ENCODE measurements around the gene IL20RA. TPM values are rescaled to one million over a fixed set of nuclear protein-coding genes. Genes with fewer than 3 reads are reported as not detected.

The IL20RA gene
- total RNA-seq, 1 donor from 2014 or later, result 9.9 TPM

DNA sequence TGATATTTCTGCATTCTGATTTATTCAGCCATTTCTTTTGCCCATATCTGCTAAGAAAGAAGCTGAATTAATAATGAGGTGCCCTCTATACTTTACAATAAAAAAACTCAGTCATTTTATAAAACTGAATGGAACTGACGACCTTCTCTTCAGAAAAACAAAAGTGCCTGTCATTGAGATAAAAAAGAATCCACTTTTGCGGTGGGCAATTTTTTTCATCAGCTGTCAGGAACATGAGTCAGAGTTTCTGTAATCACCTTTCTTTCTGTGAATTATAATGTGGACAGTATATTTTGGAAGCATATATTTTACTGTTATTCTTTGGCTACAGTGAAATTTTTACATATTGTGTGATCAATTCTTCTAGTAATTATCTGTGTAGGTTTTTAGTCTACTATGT is 33.4 kb downstream of the IL20RA start:
- Histone ChIP-seq H3K27ac (ENCODE audit: low read depth, low read length) (no peak overlapping the region), H3K4me3 (ENCODE audit: low read length in 3 of 3) (no peak overlapping the region), H3K27me3 (ENCODE audit: control insufficient read depth in 3 of 3, insufficient read depth in 3 of 3, low read length in 3 of 3) (peaks cover 0 to 3% (median 0%) of the 10 kb centered on the region in 3 donors), H3K36me3 (ENCODE audit: control insufficient read depth in 3 of 3, insufficient read depth in 3 of 3, low read length in 3 of 3) (no peaks in the 10 kb centered on the region), H3K4me1 (ENCODE audit: control insufficient read depth in 3 of 3, insufficient read depth in 3 of 3, low read length in 3 of 3) (no peaks in the 10 kb centered on the region), H3K9me3 (ENCODE audit: control insufficient read depth in 3 of 3, low read length in 3 of 3) (no peaks in the 10 kb centered on the region), H3K9ac (ENCODE audit: low read depth in 1 of 3, low read length in 3 of 3) (no peak overlapping the region)

DNA sequence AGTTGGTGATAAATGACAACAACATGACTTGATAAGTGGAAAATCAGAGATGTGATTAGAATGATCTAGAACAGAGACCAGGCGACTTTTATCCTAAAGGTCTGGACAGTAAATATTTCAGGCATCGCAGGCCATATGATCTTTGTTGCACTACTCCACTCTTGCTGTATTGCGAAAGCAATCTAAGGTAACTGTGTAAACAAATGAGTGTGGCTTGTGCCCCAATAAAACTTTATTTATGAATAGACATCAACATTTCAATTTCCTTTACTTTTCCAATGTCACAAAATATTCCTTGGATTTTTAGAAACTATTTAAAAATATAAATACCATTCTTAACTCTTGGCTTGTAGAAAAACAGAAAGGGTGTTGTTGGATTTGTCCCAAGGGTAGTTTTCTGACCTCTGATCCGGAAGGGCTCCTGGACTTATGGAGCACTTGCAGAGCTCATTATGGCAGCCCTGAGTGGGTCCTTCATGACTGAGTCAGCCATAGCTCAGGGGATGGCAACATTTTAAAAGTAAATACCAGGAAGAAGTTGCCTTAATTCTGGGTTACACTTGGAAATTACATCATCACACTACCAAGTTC is 34.5 kb downstream of the IL20RA start:
- Histone ChIP-seq H3K36me3 (ENCODE audit: control insufficient read depth in 3 of 3, insufficient read depth in 3 of 3, low read length in 3 of 3) (no peaks in the 10 kb centered on the region), H3K4me3 (ENCODE audit: low read length in 3 of 3) (no peak overlapping the region), H3K9me3 (ENCODE audit: control insufficient read depth in 3 of 3, low read length in 3 of 3) (no peaks in the 10 kb centered on the region), H3K27ac (ENCODE audit: low read depth, low read length) (no peak overlapping the region), H3K27me3 (ENCODE audit: control insufficient read depth in 3 of 3, insufficient read depth in 3 of 3, low read length in 3 of 3) (peaks cover 0 to 3% (median 0%) of the 10 kb centered on the region in 3 donors), H3K9ac (ENCODE audit: low read depth in 1 of 3, low read length in 3 of 3) (no peak overlapping the region), H3K4me1 (ENCODE audit: control insufficient read depth in 3 of 3, insufficient read depth in 3 of 3, low read length in 3 of 3) (no peaks in the 10 kb centered on the region)

DNA sequence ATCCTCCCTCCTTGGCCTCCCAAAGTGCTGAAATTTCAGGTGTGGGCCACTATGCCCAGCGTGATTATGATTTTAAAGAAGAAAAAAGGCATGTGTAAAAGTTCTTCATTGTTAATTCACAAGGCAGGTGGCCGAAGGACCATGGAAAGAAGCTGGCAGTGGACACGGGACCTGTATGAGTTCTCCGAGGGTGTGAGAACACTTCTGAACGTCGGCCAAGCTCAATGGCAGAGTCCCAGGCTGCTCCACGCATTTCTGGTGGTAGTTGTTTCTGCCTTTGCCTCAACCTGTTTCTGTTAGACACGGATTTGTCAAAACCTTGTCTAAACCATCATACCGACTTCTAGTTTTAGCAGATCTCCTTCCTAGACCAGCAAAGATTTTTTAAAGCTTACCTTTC is 36.6 kb downstream of the IL20RA start:
- Histone ChIP-seq H3K27me3 (ENCODE audit: control insufficient read depth in 3 of 3, insufficient read depth in 3 of 3, low read length in 3 of 3) (peaks cover 0 to 3% (median 0%) of the 10 kb centered on the region in 3 donors), H3K27ac (ENCODE audit: low read depth, low read length) (no peak overlapping the region), H3K4me3 (ENCODE audit: low read length in 3 of 3) (no peak overlapping the region), H3K36me3 (ENCODE audit: control insufficient read depth in 3 of 3, insufficient read depth in 3 of 3, low read length in 3 of 3) (no peaks in the 10 kb centered on the region), H3K9ac (ENCODE audit: low read depth in 1 of 3, low read length in 3 of 3) (no peak overlapping the region), H3K9me3 (ENCODE audit: control insufficient read depth in 3 of 3, low read length in 3 of 3) (no peaks in the 10 kb centered on the region), H3K4me1 (ENCODE audit: control insufficient read depth in 3 of 3, insufficient read depth in 3 of 3, low read length in 3 of 3) (no peaks in the 10 kb centered on the region)

DNA sequence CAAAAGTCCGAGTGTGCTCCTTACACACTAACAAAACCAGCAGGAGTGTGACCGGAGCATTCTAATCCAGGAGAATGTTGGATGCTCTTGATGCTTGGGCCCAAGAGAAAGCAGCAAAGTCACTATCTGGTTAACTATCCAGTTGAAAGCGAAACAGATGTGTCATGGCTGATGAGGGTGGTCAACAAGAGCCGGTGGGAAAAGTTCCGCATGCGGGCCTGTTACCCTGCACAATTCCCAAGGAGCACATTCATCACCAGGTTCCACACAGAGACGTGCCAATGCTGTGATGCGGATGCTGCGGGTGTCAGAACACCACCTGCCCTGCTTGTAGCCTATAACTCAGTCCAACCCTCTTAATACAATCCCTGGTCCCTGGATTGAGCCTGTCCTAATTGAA is 38.7 kb downstream of the IL20RA start:
- Histone ChIP-seq H3K9ac (ENCODE audit: low read depth in 1 of 3, low read length in 3 of 3) (no peak overlapping the region), H3K4me3 (ENCODE audit: low read length in 3 of 3) (no peak overlapping the region), H3K36me3 (ENCODE audit: control insufficient read depth in 3 of 3, insufficient read depth in 3 of 3, low read length in 3 of 3) (no peaks in the 10 kb centered on the region), H3K27ac (ENCODE audit: low read depth, low read length) (no peak overlapping the region), H3K27me3 (ENCODE audit: control insufficient read depth in 3 of 3, insufficient read depth in 3 of 3, low read length in 3 of 3) (peaks cover 0 to 4% (median 3%) of the 10 kb centered on the region in 3 donors), H3K4me1 (ENCODE audit: control insufficient read depth in 3 of 3, insufficient read depth in 3 of 3, low read length in 3 of 3) (no peaks in the 10 kb centered on the region), H3K9me3 (ENCODE audit: control insufficient read depth in 3 of 3, low read length in 3 of 3) (no peaks in the 10 kb centered on the region)

DNA sequence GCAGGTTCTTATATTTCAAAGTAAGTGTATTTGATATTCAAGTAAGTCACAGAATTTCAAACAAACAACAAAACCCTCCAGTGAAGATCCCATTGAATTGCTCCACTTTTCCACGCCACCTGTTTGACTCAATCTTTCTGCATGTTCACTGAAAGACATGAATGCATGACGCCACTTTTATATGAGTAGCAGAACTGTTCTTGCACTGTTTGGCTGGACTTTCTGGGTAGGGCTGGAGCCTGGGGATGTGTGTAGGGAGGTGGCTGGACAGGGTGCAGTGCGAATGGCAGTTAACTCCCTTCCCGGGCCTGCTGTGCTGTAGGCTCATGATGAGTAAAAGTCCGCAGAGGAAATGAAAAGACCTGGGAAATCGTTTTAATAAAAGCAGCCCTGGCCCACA is 39.7 kb downstream of the IL20RA start:
- no peak overlapping the region for H3K9ac ChIP-seq (ENCODE audit: low read depth in 1 of 3, low read length in 3 of 3)
- H3K9me3 ChIP-seq (ENCODE audit: control insufficient read depth in 3 of 3, low read length in 3 of 3), result no peaks in the 10 kb centered on the region
- peaks cover 0 to 4% (median 3%) of the 10 kb centered on the region in 3 donors for H3K27me3 ChIP-seq (ENCODE audit: control insufficient read depth in 3 of 3, insufficient read depth in 3 of 3, low read length in 3 of 3)
- no peak overlapping the region for H3K4me3 ChIP-seq (ENCODE audit: low read length in 3 of 3)
- no peak overlapping the region for H3K27ac ChIP-seq (ENCODE audit: low read depth, low read length)
- no peaks in the 10 kb centered on the region for H3K36me3 ChIP-seq (ENCODE audit: control insufficient read depth in 3 of 3, insufficient read depth in 3 of 3, low read length in 3 of 3)
- H3K4me1 ChIP-seq (ENCODE audit: control insufficient read depth in 3 of 3, insufficient read depth in 3 of 3, low read length in 3 of 3), result no peaks in the 10 kb centered on the region

DNA sequence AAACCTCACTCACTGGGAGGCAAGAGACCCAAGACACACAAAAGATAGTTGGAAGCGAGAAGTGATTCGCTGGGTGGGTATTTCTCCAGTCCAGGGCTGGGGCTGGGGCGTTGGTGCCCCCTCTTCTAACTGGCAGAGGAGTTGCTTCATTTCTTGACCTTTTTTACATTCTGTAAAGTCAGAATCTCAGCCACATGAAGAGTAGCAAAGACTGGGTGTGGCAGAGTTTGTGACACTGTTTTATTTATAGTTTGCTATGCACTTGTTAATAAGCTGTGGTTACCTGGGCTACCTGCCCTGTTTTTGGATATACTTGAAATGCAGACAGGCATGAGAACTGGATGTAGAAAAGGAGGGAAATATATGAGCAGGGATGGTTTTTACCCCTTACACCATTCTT is 42.3 kb downstream of the IL20RA start:
- Histone ChIP-seq H3K4me1 (ENCODE audit: control insufficient read depth in 3 of 3, insufficient read depth in 3 of 3, low read length in 3 of 3) (no peaks in the 10 kb centered on the region), H3K27ac (ENCODE audit: low read depth, low read length) (no peak overlapping the region), H3K9ac (ENCODE audit: low read depth in 1 of 3, low read length in 3 of 3) (no peak overlapping the region), H3K4me3 (ENCODE audit: low read length in 3 of 3) (no peak overlapping the region), H3K9me3 (ENCODE audit: control insufficient read depth in 3 of 3, low read length in 3 of 3) (no peaks in the 10 kb centered on the region), H3K36me3 (ENCODE audit: control insufficient read depth in 3 of 3, insufficient read depth in 3 of 3, low read length in 3 of 3) (no peaks in the 10 kb centered on the region), H3K27me3 (ENCODE audit: control insufficient read depth in 3 of 3, insufficient read depth in 3 of 3, low read length in 3 of 3) (peaks cover 0 to 4% (median 0%) of the 10 kb centered on the region in 3 donors)

DNA sequence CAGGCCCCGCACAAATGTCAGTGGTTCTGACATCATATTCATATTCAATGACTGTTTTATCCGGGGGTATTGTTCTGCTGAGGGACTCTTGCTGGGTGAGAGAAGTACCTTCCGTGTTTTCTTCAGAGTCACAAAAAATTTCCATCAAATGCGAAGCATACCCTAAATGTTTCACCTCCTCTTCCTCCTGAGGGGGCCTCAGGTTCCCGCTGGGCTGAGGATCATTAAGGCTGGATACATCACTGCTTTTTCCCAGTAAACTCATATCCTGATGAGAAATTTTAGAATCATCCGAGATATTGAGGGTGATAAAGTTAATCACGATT is 42.8 kb downstream of the IL20RA start:
- no peaks in the 10 kb centered on the region for H3K4me1 ChIP-seq (ENCODE audit: control insufficient read depth in 3 of 3, insufficient read depth in 3 of 3, low read length in 3 of 3)
- H3K27ac ChIP-seq (ENCODE audit: low read depth, low read length), result no peak overlapping the region
- peaks cover 0 to 4% (median 0%) of the 10 kb centered on the region in 3 donors for H3K27me3 ChIP-seq (ENCODE audit: control insufficient read depth in 3 of 3, insufficient read depth in 3 of 3, low read length in 3 of 3)
- no peaks in the 10 kb centered on the region for H3K36me3 ChIP-seq (ENCODE audit: control insufficient read depth in 3 of 3, insufficient read depth in 3 of 3, low read length in 3 of 3)
- H3K9ac ChIP-seq (ENCODE audit: low read depth in 1 of 3, low read length in 3 of 3), result no peak overlapping the region
- H3K4me3 ChIP-seq (ENCODE audit: low read length in 3 of 3), result no peak overlapping the region
- H3K9me3 ChIP-seq (ENCODE audit: control insufficient read depth in 3 of 3, low read length in 3 of 3), result no peaks in the 10 kb centered on the region

DNA sequence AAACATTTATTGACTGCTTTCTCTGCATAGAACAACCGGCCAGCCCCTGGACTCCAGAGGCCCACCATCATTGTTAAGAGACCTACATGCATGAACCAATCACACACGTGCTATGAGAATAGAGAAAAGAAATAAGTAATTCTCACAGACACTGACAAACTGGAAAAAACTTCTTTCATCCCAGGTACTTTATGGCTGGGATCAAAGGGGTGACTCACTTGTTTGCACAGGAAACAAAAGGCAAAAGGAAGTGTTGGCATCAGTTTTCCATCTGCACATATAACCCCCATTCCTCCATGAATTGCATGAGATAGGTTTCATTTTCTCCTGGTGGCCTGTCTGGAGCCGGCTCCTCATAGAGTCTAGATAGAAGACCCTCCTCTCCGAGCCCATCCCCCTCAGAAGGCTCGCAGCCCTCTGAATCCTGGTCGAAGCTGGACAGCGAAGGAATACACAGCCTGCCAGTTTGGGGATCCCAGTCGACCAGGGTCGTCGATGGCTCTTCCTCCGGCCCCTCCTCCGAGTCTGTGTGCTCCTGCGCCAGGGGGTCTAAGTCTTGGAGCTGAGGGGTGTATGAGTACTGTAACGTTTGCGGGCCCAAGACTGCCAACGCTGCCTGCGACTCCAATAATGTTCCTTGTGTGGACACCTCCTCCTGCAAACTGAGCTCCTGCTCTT is 43.3 kb downstream of the IL20RA start:
- Histone ChIP-seq H3K27me3 (ENCODE audit: control insufficient read depth in 3 of 3, insufficient read depth in 3 of 3, low read length in 3 of 3) (peaks cover 0 to 5% (median 0%) of the 10 kb centered on the region in 3 donors), H3K36me3 (ENCODE audit: control insufficient read depth in 3 of 3, insufficient read depth in 3 of 3, low read length in 3 of 3) (no peaks in the 10 kb centered on the region), H3K4me1 (ENCODE audit: control insufficient read depth in 3 of 3, insufficient read depth in 3 of 3, low read length in 3 of 3) (no peaks in the 10 kb centered on the region), H3K4me3 (ENCODE audit: low read length in 3 of 3) (no peak overlapping the region), H3K27ac (ENCODE audit: low read depth, low read length) (no peak overlapping the region), H3K9me3 (ENCODE audit: control insufficient read depth in 3 of 3, low read length in 3 of 3) (no peaks in the 10 kb centered on the region), H3K9ac (ENCODE audit: low read depth in 1 of 3, low read length in 3 of 3) (no peak overlapping the region)

DNA sequence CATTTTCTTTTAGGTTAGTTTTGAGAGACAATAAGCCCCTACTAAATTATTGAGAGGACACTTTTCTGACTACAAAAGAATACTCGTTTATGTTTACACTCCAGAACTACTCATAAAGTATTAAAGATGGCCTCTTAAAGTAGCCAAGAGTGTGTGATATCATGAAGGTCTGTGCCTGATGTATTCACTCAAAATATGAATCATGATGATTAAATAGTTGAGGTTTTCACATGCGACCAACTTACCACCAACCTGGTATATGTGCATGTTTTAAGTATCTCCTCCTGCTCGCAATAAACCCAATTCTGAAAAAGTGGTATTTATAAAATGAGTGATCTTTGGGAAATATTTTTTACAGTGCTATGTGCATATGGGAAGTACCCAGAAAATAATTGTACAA is 43.9 kb downstream of the IL20RA start:
- Histone ChIP-seq H3K36me3 (ENCODE audit: control insufficient read depth in 3 of 3, insufficient read depth in 3 of 3, low read length in 3 of 3) (no peaks in the 10 kb centered on the region), H3K9me3 (ENCODE audit: control insufficient read depth in 3 of 3, low read length in 3 of 3) (no peaks in the 10 kb centered on the region), H3K4me3 (ENCODE audit: low read length in 3 of 3) (no peak overlapping the region), H3K4me1 (ENCODE audit: control insufficient read depth in 3 of 3, insufficient read depth in 3 of 3, low read length in 3 of 3) (no peaks in the 10 kb centered on the region), H3K27ac (ENCODE audit: low read depth, low read length) (no peak overlapping the region), H3K9ac (ENCODE audit: low read depth in 1 of 3, low read length in 3 of 3) (no peak overlapping the region), H3K27me3 (ENCODE audit: control insufficient read depth in 3 of 3, insufficient read depth in 3 of 3, low read length in 3 of 3) (peaks cover 0 to 6% (median 0%) of the 10 kb centered on the region in 3 donors)

DNA sequence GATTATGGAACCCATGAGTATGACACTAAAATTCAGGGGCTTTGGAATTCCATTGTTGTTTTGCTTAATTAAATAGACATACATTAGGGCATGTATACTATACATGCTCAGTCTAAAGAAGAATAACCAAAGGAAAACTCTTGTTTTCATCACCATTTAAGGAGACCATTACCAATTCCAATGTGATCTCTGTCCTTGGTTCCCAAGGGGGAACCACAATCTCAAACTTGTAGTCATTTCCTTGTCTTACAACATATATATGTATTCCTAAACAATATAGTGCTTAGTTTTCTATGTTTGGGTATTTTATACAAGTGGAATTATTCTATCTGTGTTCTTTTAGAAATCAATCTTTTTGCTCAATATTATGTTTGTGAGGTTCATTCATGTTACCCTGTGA is 49.2 kb downstream of the IL20RA start:
- H3K27ac ChIP-seq (ENCODE audit: low read depth, low read length), result no peak overlapping the region
- no peaks in the 10 kb centered on the region for H3K4me1 ChIP-seq (ENCODE audit: control insufficient read depth in 3 of 3, insufficient read depth in 3 of 3, low read length in 3 of 3)

More for the DNA sequence above, 49.2 kb downstream of the IL20RA start:
- Histone ChIP-seq H3K9me3 (ENCODE audit: control insufficient read depth in 3 of 3, low read length in 3 of 3) (no peaks in the 10 kb centered on the region), H3K27me3 (ENCODE audit: control insufficient read depth in 3 of 3, insufficient read depth in 3 of 3, low read length in 3 of 3) (peaks cover 4 to 15% (median 9%) of the 10 kb centered on the region in 3 donors), H3K36me3 (ENCODE audit: control insufficient read depth in 3 of 3, insufficient read depth in 3 of 3, low read length in 3 of 3) (no peaks in the 10 kb centered on the region), H3K4me3 (ENCODE audit: low read length in 3 of 3) (no peak overlapping the region), H3K9ac (ENCODE audit: low read depth in 1 of 3, low read length in 3 of 3) (no peak overlapping the region)
